Measurements from ENCODE around the gene NME4. TPM values are rescaled to one million over a fixed set of nuclear protein-coding genes. Genes with fewer than 3 reads are reported as not detected.
A peak's percentile ranks its signal among the peaks of the same experiment; 100 is the strongest.

NME4 gene
- total RNA-seq, 2 donors from 2014 or later, result 274 to 350 TPM

GRCh38 chr16:380762-381011, 16.3 kb upstream of the NME4 start:
- no peak overlapping the region for H3K27ac ChIP-seq (ENCODE audit: low read depth, low read length)
- H3K27me3 ChIP-seq (ENCODE audit: control insufficient read depth, insufficient read depth, low read length, poor library complexity, severe bottlenecking), result no peaks in the 10 kb centered on the region
- peak overlapping the region; percentile 63 for H3K9ac ChIP-seq (ENCODE audit: extremely low read depth, low read length, poor library complexity, severe bottlenecking)
- no peak overlapping the region for H3K27ac Mint-ChIP-seq
- peaks cover 23% of the 10 kb centered on the region for H3K4me1 Mint-ChIP-seq
- peak overlapping the region; percentile 84 for H3K4me3 ChIP-seq (ENCODE audit: low read length)
- peaks cover 24% of the 10 kb centered on the region for H3K4me1 ChIP-seq (ENCODE audit: control insufficient read depth, insufficient read depth, low read length)
- H3K9me3 Mint-ChIP-seq, result no peaks in the 10 kb centered on the region
- DNase-seq, result no peak
- WGBS, 2 experiments (ENCODE audit: insufficient coverage in 1 of 2, insufficient read length in 1 of 2), result 4 to 9% methylated on average over 8 to 12 of the region's 12 CpGs
- peaks cover 5% of the 10 kb centered on the region for H3K36me3 Mint-ChIP-seq (ENCODE audit: low read depth)
- peak overlapping the region; percentile 77 for H3K4me3 Mint-ChIP-seq
- no peaks in the 10 kb centered on the region for H3K9me3 ChIP-seq (ENCODE audit: control insufficient read depth, low read length)
- H3K36me3 ChIP-seq (ENCODE audit: control insufficient read depth, insufficient read depth, low read length), result peaks cover 8% of the 10 kb centered on the region
- no peak for TF ChIP-seq CTCF (conservative IDR thresholded peaks at IDR 0.05)
- no peaks in the 10 kb centered on the region for H3K27me3 Mint-ChIP-seq (ENCODE audit: insufficient read depth)

- Histone ChIP-seq H3K27ac (ENCODE audit: low read depth, low read length) (no peak overlapping the region), H3K36me3 (ENCODE audit: control insufficient read depth, insufficient read depth, low read length) (peaks cover 4% of the 10 kb centered on the region), H3K4me1 (ENCODE audit: control insufficient read depth, insufficient read depth, low read length) (peaks cover 24% of the 10 kb centered on the region), H3K9me3 (ENCODE audit: control insufficient read depth, low read length) (no peaks in the 10 kb centered on the region), H3K4me3 (ENCODE audit: low read length) (peak overlapping the region; percentile 84), H3K9ac (ENCODE audit: extremely low read depth, low read length, poor library complexity, severe bottlenecking) (peak overlapping the region; percentile 63), H3K27me3 (ENCODE audit: control insufficient read depth, insufficient read depth, low read length, poor library complexity, severe bottlenecking) (no peaks in the 10 kb centered on the region)
- Mint-ChIP-seq H3K4me1 (peaks cover 25% of the 10 kb centered on the region), H3K36me3 (ENCODE audit: low read depth) (peaks cover 1% of the 10 kb centered on the region), H3K4me3 (peak overlapping the region; percentile 77), H3K27ac (no peak overlapping the region), H3K27me3 (ENCODE audit: insufficient read depth) (no peaks in the 10 kb centered on the region), H3K9me3 (no peaks in the 10 kb centered on the region)
- TF ChIP-seq CTCF (conservative IDR thresholded peaks at IDR 0.05), result no peak
- WGBS, 2 experiments (ENCODE audit: insufficient coverage in 1 of 2, insufficient read length in 1 of 2), result 0 to 20% methylated on average over 1 to 73 of the region's 73 CpGs
- no peak for DNase-seq
Observed at GRCh38 chr16:381012-381788, 15.8 kb upstream of the NME4 start.

GRCh38 chr16:381789-382717, 14.9 kb upstream of the NME4 start, which contains the start of gene PGAP6:
Gene PGAP6 (minus strand): TSS chr16:381978. CDS start chr16:381821, 157 bp downstream.
- Histone ChIP-seq H3K36me3 (ENCODE audit: control insufficient read depth, insufficient read depth, low read length) (no peaks in the 10 kb centered on the region), H3K4me1 (ENCODE audit: control insufficient read depth, insufficient read depth, low read length) (peaks cover 24% of the 10 kb centered on the region), H3K27me3 (ENCODE audit: control insufficient read depth, insufficient read depth, low read length, poor library complexity, severe bottlenecking) (no peaks in the 10 kb centered on the region), H3K27ac (ENCODE audit: low read depth, low read length) (no peak within 1 kb of the TSS), H3K4me3 (ENCODE audit: low read length) (peak within 1 kb of the TSS; percentile 84), H3K9ac (ENCODE audit: extremely low read depth, low read length, poor library complexity, severe bottlenecking) (peak within 1 kb of the TSS; percentile 63), H3K9me3 (ENCODE audit: control insufficient read depth, low read length) (no peaks in the 10 kb centered on the region)
- Mint-ChIP-seq H3K4me3 (peak within 1 kb of the TSS; percentile 77), H3K4me1 (peaks cover 31% of the 10 kb centered on the region), H3K9me3 (no peaks in the 10 kb centered on the region), H3K27me3 (ENCODE audit: insufficient read depth) (no peaks in the 10 kb centered on the region), H3K27ac (peak within 1 kb of the TSS; percentile 55), H3K36me3 (ENCODE audit: low read depth) (no peaks in the 10 kb centered on the region)
- DNase-seq, result peak; percentile 81
- WGBS, 2 experiments (ENCODE audit: insufficient coverage in 1 of 2, insufficient read length in 1 of 2), result 1 to 3% methylated on average over 35 to 111 of the region's 123 CpGs
- TF ChIP-seq CTCF (conservative IDR thresholded peaks at IDR 0.05), result no peak
